GM12891 (cell line): ENCODE measurements around the gene GOLM1.
"Not testable (repeated sequence)": the region's sequence is repeated elsewhere in the genome, so short reads cannot be mapped to it uniquely, and the experiment has no call there.

ENCODE experiments used
- DNase-seq: peaks from one replicate; pipeline ENCODE4 v3.0.0; 2011; ENCODE audit warnings: low spot score; ENCODE audit not compliant: insufficient read length
- FAIRE-seq: peaks from 2 replicates; lab custom pipeline; 2011; peaks lifted over from hg19 to GRCh38; lab: Jason Lieb, UNC
- PAX5 ChIP-seq: IDR thresholded peaks from 2 replicates; pipeline ENCODE4 v1.6.1; 2011; ENCODE audit warnings: low read length, moderate library complexity, mild to moderate bottlenecking; ENCODE audit not compliant: insufficient read depth, severe bottlenecking
- POLR2A ChIP-seq: IDR thresholded peaks from 2 replicates; pipeline ENCODE4 v1.6.1; 2011; ENCODE audit warnings: low read depth, low read length, control low read depth
- POLR2AphosphoS5 ChIP-seq: IDR thresholded peaks from 2 replicates; pipeline ENCODE4 v1.6.1; 2011; ENCODE audit warnings: low read depth, low read length, control low read depth
- POU2F2 ChIP-seq: IDR thresholded peaks from 2 replicates; pipeline ENCODE4 v1.6.1; 2011; ENCODE audit warnings: low read depth, mild to moderate bottlenecking, control low read depth, low read length, moderate library complexity
- SPI1 ChIP-seq: IDR thresholded peaks from 2 replicates; pipeline ENCODE4 v1.6.1; 2011; ENCODE audit warnings: low read depth, low read length, control low read depth
- TAF1 ChIP-seq: IDR thresholded peaks from 2 replicates; pipeline ENCODE4 v1.6.1; 2011; ENCODE audit warnings: low read depth, low read length, control low read depth

GOLM1 gene

GRCh38 chr9:86069206-86069869, 30.0 kb downstream of the GOLM1 start:
- FAIRE-seq (no peak), DNase-seq (no peak)
- TF ChIP-seq PAX5 (no peak), SPI1 (no peak), POLR2A (no peak), TAF1 (no peak), POU2F2 (no peak), POLR2AphosphoS5 (no peak)

DNA sequence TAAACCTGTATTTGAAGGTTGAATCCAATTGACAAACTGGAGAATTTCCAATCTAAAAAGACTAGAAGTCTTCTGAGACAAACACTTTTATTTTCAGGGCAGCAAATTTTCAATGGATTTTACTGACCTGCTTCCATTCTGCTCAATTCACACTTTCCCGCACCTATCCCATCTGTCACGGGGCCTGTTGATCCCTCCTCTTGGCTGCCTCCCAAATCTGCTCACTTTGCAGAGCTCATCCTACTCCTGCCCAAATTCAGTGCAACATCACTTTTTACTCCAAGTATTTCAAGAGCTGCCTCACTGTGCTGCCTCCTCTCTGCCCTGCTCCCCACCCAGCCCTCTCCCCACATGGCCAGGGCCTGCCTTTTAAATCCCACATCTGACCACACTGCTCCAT, 35.1 kb downstream of the GOLM1 start:
- FAIRE-seq (no peak), DNase-seq (no peak)
- TF ChIP-seq PAX5, result no peak

DNA sequence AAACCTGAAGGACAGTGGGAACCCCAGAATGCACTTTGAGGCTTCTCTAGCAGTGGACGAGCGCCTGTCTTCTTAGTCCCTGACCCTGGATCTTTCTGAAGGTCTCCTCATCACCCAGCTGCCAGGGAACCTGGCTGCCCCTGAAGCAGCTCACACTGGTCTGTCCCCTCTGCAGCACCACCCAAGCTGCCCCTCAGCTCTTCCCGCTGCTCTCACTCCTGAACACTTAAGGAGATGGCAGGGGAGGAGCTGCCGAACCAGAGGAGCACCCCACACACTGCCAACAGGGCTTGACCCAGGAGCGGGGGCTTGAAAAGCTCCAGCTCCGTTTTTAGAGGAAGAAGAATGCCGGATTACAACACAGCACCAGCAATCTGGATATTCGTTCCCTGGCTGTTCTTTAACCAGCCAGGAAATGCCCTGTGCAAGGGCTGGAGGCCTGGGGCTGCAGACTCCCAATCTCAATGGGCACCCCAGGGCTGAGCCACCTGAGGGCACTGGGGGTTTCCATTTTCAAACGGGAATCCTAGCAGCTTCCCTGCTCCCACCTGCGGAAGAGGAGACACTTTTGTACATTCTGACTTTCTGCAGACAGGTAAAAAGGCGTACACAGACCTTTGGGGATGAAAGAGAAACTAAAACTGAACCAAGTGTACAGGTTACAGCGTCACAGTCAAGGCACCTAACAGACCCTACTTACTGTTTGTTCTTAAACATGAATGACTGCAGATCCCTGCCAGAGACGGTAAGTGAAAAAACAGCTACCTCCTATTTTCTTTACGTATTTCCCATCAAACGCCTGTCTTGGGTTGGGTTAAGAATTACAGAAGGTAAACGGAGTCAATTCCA, 36.3 kb downstream of the GOLM1 start:
- no peak for DNase-seq
- TF ChIP-seq TAF1 (no peak), POLR2A (no peak), PAX5 (no peak), SPI1 (no peak), POU2F2 (no peak)
- no peak for FAIRE-seq

GRCh38 chr9:86061972-86062739, 37.2 kb downstream of the GOLM1 start:
- FAIRE-seq (no peak), DNase-seq (no peak)
- TF ChIP-seq POLR2A, result no peak

GRCh38 chr9:86057491-86057890, 41.9 kb downstream of the GOLM1 start:
- no peak for FAIRE-seq
- no peak for DNase-seq
- TF ChIP-seq POLR2A (no peak), PAX5 (no peak), POLR2AphosphoS5 (no peak), POU2F2 (no peak), TAF1 (no peak), SPI1 (no peak)

DNA sequence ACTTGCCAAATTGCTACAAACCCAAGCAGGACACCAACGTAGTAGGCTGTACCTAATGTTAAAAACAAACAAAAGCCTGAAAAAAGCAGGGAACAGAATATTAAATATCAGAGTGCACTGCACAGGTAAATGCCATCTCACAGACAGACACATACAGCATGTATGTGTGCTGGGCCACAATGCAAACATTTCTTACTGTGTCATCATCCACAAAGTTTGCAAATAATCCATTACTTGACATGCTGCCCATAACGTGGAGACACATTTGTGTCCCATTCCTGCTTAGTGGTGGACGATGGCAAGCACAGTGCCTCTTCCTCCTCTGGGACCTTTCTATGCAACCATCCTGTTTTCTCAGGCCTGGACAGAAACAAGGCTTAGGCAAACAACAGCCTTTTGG, 44.7 kb downstream of the GOLM1 start:
- TF ChIP-seq PAX5, result no peak
- TF ChIP-seq SPI1, result no peak
- TF ChIP-seq TAF1, result no peak
- TF ChIP-seq POLR2AphosphoS5, result no peak
- TF ChIP-seq POU2F2, result no peak
- no peak for TF ChIP-seq POLR2A
- FAIRE-seq (no peak), DNase-seq (no peak)

- DNase-seq (no peak), FAIRE-seq (peak; percentile 94)
These were observed 46.5 kb downstream of the GOLM1 start for GRCh38 chr9:86052556-86053468.

GRCh38 chr9:86048018-86048742, 51.2 kb downstream of the GOLM1 start:
- not testable (repeated sequence) for DNase-seq, FAIRE-seq

More at GRCh38 chr9:86052556-86053468, 46.5 kb downstream of the GOLM1 start:
- TF ChIP-seq PAX5, result no peak
- no peak for TF ChIP-seq SPI1
- TF ChIP-seq TAF1, result no peak
- no peak for TF ChIP-seq POLR2AphosphoS5
- TF ChIP-seq POU2F2, result no peak
- TF ChIP-seq POLR2A, result no peak

DNA sequence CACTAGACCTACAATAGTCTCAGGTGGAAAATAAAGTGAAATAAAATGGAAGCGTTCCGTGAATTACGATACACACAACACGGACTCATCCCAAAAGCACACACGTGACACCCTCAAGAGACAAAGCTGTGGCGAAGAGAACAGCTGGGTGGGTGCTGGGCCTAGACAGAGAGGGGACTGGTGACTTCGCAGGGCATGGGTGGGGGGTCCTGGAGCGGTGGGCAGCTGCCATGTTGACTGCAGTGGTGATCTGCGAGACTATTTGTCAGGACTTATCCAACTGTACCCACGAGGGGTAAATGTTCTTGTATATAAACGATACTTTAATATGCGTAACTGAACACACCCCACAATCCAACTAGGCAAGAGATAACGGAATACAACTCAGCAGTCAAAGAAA, 52.0 kb downstream of the GOLM1 start:
- no peak for FAIRE-seq
- TF ChIP-seq POLR2A, result no peak
- TF ChIP-seq SPI1, result no peak
- no peak for TF ChIP-seq PAX5
- TF ChIP-seq POU2F2, result no peak
- no peak for TF ChIP-seq TAF1
- TF ChIP-seq POLR2AphosphoS5, result no peak
- no peak for DNase-seq
